Vagina (tissue), 2 donors: Measurements from ENCODE around the gene FRMPD2.

Source experiments
- POLR2A ChIP-seq, 2 donors: fragments of 450-650 bp; IDR thresholded peaks; one replicate each; pipeline ENCODE4 v1.6.1; 2017; ENCODE audit warnings: antibody characterized with exemption in 2 of 2, mild to moderate bottlenecking in 2 of 2, moderate library complexity in 2 of 2
- TF ChIP-seq, protein P1 (sequence below), 3 experiments: fragments of 450-650 bp in 2 of 3; fragments of 200-600 bp in 1 of 3; sonication (generic) in 1 of 3; IDR thresholded peaks; one replicate each; pipeline ENCODE4 v1.5.1; 2017 to 2019; ENCODE audit warnings: antibody characterized with exemption in 3 of 3, mild to moderate bottlenecking in 2 of 3, moderate library complexity in 2 of 3

DNA sequence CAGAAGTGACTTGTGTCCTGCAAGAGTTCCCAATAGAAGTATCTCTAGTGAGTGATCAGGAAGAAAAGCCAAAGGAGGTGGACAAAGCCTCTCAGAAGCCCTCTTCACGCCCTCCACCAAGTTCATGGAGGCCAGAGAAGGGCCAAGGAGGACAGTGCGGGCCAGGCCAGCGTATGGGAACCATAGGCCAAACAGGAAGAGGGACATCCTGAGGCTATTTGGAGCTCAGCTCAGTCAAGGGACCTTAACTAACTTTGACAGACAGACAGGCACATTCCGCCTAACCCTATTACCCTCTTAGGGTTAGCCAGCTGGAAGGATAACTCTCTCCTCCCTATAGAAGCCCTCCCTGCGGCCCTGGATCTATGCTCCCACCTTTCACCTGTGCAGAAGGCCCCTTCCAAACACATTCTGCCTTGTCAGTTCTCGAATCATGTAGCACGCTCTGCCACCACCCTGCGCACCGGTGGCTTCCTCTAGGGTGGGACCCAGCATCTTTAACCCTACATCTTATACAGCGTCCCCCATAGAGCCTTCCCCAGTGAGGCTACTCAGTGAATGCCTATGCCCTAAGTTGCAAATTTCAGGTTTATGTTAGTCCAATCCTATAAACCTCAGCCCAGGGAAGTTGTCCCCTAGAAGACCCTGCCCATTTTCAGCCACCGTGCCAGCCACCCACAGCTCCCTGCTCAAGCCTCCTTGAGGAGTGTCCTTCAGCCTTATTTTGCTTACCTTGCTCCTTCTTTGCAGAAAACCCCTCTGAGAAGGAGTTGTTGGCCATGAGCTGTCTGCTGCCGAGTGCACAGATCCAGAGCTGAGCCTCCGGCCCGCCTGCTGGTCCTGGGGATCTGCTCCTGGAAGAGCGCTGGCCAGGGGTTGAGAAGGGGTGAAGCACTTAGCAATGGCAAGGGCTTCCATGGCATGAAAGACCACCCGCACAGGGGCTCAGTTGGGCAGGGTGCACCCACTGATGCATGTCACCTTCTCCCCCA, 36.9 kb downstream of the FRMPD2 start:
- TF ChIP-seq, protein P1, sequence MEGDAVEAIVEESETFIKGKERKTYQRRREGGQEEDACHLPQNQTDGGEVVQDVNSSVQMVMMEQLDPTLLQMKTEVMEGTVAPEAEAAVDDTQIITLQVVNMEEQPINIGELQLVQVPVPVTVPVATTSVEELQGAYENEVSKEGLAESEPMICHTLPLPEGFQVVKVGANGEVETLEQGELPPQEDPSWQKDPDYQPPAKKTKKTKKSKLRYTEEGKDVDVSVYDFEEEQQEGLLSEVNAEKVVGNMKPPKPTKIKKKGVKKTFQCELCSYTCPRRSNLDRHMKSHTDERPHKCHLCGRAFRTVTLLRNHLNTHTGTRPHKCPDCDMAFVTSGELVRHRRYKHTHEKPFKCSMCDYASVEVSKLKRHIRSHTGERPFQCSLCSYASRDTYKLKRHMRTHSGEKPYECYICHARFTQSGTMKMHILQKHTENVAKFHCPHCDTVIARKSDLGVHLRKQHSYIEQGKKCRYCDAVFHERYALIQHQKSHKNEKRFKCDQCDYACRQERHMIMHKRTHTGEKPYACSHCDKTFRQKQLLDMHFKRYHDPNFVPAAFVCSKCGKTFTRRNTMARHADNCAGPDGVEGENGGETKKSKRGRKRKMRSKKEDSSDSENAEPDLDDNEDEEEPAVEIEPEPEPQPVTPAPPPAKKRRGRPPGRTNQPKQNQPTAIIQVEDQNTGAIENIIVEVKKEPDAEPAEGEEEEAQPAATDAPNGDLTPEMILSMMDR (IDR thresholded peaks at IDR 0.05), result no peak
- no peak for TF ChIP-seq POLR2A (IDR thresholded peaks at IDR 0.05)
